CD4-positive, CD25-positive, alpha-beta regulatory T cell (primary cell): ENCODE measurements around the gene LRRC4B. TPM values are rescaled to one million over a fixed set of nuclear protein-coding genes. Genes with fewer than 3 reads are reported as not detected.
"Not testable (repeated sequence)": the region's sequence is repeated elsewhere in the genome, so short reads cannot be mapped to it uniquely, and the experiment has no call there.

Experiments used
- ATAC-seq, 2 donors: fragments of 150-1000 bp; cut with Tn5 transposase; one replicate each; pipeline ENCODE4 v1.10.0; 2021; ENCODE audit warnings: low read depth in 2 of 2, moderate number of reproducible peaks in 2 of 2, moderate library complexity in 1 of 2
- DNase-seq, 3 donors: peaks; one replicate each; pipeline versions ENCODE4 v3.0.0 to v3.0.0-alpha.2; 2012 to 2022; ENCODE audit warnings: mixed read lengths in 1 of 3
- H3K27ac ChIP-seq: one replicate; pipeline ENCODE4 v1.7.0; 2013; ENCODE audit warnings: mild to moderate bottlenecking, low read length; ENCODE audit not compliant: insufficient read depth, poor library complexity, severe bottlenecking
- H3K27me3 ChIP-seq: one replicate; pipeline ENCODE4 v1.7.0; 2013; ENCODE audit warnings: low read length; ENCODE audit not compliant: control insufficient read depth, insufficient read depth
- H3K36me3 ChIP-seq: one replicate; pipeline ENCODE4 v1.7.0; 2013; ENCODE audit warnings: mild to moderate bottlenecking, low read length, moderate library complexity; ENCODE audit not compliant: control insufficient read depth, insufficient read depth
- H3K4me1 ChIP-seq: 2 replicates; pipeline ENCODE4 v1.7.0; 2013; ENCODE audit warnings: mild to moderate bottlenecking, low read length; ENCODE audit not compliant: insufficient read depth, control insufficient read depth, poor library complexity, severe bottlenecking
- H3K4me3 ChIP-seq: one replicate; pipeline ENCODE4 v1.7.0; 2013; ENCODE audit warnings: low read depth, mild to moderate bottlenecking, low read length, moderate library complexity
- H3K9me3 ChIP-seq, 2 experiments: 1 replicate in 1 of 2; 2 replicates in 1 of 2; pipeline ENCODE4 v1.7.0; 2013; ENCODE audit warnings: low read length in 2 of 2, mild to moderate bottlenecking in 1 of 2, moderate library complexity in 1 of 2; ENCODE audit not compliant: control insufficient read depth in 2 of 2
- H3K27ac Mint-ChIP-seq, 3 donors: one replicate each; pipeline ENCODE4 v1.8.0; 2020 to 2022; ENCODE audit warnings: mild to moderate bottlenecking in 3 of 3, mixed read lengths in 3 of 3, moderate library complexity in 2 of 3
- H3K27me3 Mint-ChIP-seq: one replicate; pipeline ENCODE4 v1.8.0; 2022; ENCODE audit warnings: mild to moderate bottlenecking, mixed read lengths
- H3K36me3 Mint-ChIP-seq: one replicate; pipeline ENCODE4 v1.8.0; 2020; ENCODE audit warnings: mixed read lengths
- H3K4me1 Mint-ChIP-seq, 4 donors: one replicate each; pipeline ENCODE4 v1.8.0; 2020 to 2022; ENCODE audit warnings: mixed read lengths in 4 of 4, mild to moderate bottlenecking in 1 of 4
- H3K4me3 Mint-ChIP-seq, 4 donors: one replicate each; pipeline ENCODE4 v1.8.0; 2020 to 2022; ENCODE audit warnings: mild to moderate bottlenecking in 4 of 4, mixed read lengths in 4 of 4, moderate library complexity in 3 of 4
- H3K9me3 Mint-ChIP-seq, 7 donors: one replicate each; pipeline ENCODE4 v1.8.0; 2020 to 2022; ENCODE audit warnings: mixed read lengths in 7 of 7, mild to moderate bottlenecking in 3 of 7, moderate library complexity in 2 of 7
- polyA plus RNA-seq, 4 donors: library from polyadenylated mRNA; unstranded; fragments of 300-500 nt; fragmentation: Illumina TruSeq; gene quantifications; one replicate each; pipeline ENCODE4 v1.2.3, GENCODE V29; 2021
- total RNA-seq: library from RNA; stranded (reverse); gene quantifications from one replicate; pipeline ENCODE4 v1.2.3, GENCODE V29; 2022

Gene LRRC4B
- total and polyA plus RNA-seq, 5 donors from 2014 or later: not detected

DNA sequence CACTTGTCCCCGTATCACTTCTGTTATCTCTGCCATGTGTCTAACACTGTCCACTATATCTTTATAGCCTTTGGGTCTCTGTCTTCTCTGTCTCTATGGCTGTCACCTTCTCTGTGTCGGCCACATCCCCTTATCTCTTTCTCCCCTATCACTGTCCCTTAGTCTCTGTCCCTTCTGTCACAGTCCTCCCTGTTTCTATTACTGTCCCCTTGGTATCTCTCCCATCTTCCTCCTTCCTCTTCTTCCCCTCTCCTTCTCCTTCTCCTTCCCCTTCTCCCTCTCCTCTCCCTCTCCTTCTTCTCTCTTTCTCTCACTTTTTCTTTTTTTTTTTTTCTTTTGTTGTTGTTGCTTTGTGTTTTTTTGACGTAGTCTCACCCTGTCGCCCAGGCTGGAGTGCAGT, 34.7 kb upstream of the LRRC4B start:
- H3K9me3 Mint-ChIP-seq: peaks cover 0 to 10% (median 0%) of the 10 kb centered on the region in 7 donors
- H3K27me3 ChIP-seq: no peaks in the 10 kb centered on the region
- peaks cover 7% of the 10 kb centered on the region for H3K4me1 ChIP-seq
- H3K4me3 ChIP-seq: no peak overlapping the region
- DNase-seq: no peak
- no peak overlapping the region for H3K4me3 Mint-ChIP-seq
- H3K36me3 ChIP-seq: no peaks in the 10 kb centered on the region
- H3K4me1 Mint-ChIP-seq: peaks cover 0 to 12% (median under 1%) of the 10 kb centered on the region in 4 donors
- no peaks in the 10 kb centered on the region for H3K9me3 ChIP-seq
- ATAC-seq: no peak
- H3K27ac ChIP-seq: no peak overlapping the region
- H3K27me3 Mint-ChIP-seq: peaks cover 24% of the 10 kb centered on the region
- H3K36me3 Mint-ChIP-seq: no peaks in the 10 kb centered on the region
- H3K27ac Mint-ChIP-seq: no peak overlapping the region

DNA sequence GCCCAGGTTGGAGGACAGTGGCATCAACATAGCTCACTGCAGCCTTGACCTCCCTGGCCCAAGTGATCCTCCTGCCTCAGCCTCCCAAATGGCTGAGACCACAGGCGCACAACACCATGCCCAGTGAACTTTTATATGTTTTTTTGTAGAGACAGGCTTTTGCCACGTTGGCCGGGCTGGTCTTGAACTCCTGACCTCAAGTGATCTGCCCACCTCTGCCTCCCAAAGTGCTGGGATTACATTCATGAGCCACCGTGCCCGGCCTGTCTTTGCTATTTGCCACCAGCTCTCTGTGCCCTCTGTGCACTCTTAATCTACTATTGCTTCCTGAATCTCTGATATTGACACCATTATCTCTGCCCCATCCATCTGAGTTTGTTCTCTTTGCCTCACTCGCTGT, 34.3 kb upstream of the LRRC4B start:
- Histone ChIP-seq H3K4me3 (no peak overlapping the region), H3K36me3 (no peaks in the 10 kb centered on the region), H3K27ac (no peak overlapping the region), H3K4me1 (peaks cover 3% of the 10 kb centered on the region), H3K27me3 (no peaks in the 10 kb centered on the region), H3K9me3 (no peaks in the 10 kb centered on the region)
- Mint-ChIP-seq H3K36me3 (no peaks in the 10 kb centered on the region), H3K27me3 (peaks cover 23% of the 10 kb centered on the region), H3K27ac (no peak overlapping the region), H3K4me1 (peaks cover 0 to 8% (median 0%) of the 10 kb centered on the region in 4 donors), H3K4me3 (no peak overlapping the region), H3K9me3 (peaks cover 0 to 8% (median 0%) of the 10 kb centered on the region in 7 donors)
- ATAC-seq (no peak), DNase-seq (no peak)

DNA sequence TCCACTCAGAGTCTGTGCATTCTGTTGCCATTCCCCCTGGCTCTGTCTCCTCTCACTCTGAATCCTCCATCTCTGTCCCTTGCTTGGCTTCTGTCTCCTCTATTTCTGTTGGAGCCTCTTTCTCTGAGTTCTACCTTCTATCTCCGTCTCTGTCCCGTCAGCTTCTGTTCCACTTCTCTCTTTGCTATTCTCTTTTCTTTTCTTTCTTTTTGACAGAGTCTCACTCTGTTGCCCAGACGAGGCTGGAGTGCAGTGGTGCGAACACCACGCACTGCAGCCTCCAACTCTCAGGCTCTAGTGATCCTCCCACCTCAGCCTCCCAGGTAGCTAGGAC, 33.8 kb upstream of the LRRC4B start:
- no peaks in the 10 kb centered on the region for H3K4me1 ChIP-seq
- DNase-seq (no peak), ATAC-seq (no peak)
- Mint-ChIP-seq H3K36me3 (no peaks in the 10 kb centered on the region), H3K27ac (no peak overlapping the region), H3K9me3 (peaks cover 0 to 4% (median 0%) of the 10 kb centered on the region in 7 donors), H3K27me3 (peaks cover 21% of the 10 kb centered on the region), H3K4me3 (no peak overlapping the region), H3K4me1 (peaks cover 0 to 5% (median 0%) of the 10 kb centered on the region in 4 donors)
- no peak overlapping the region for H3K27ac ChIP-seq
- no peaks in the 10 kb centered on the region for H3K36me3 ChIP-seq
- H3K4me3 ChIP-seq: no peak overlapping the region
- H3K9me3 ChIP-seq: no peaks in the 10 kb centered on the region
- no peaks in the 10 kb centered on the region for H3K27me3 ChIP-seq

DNA sequence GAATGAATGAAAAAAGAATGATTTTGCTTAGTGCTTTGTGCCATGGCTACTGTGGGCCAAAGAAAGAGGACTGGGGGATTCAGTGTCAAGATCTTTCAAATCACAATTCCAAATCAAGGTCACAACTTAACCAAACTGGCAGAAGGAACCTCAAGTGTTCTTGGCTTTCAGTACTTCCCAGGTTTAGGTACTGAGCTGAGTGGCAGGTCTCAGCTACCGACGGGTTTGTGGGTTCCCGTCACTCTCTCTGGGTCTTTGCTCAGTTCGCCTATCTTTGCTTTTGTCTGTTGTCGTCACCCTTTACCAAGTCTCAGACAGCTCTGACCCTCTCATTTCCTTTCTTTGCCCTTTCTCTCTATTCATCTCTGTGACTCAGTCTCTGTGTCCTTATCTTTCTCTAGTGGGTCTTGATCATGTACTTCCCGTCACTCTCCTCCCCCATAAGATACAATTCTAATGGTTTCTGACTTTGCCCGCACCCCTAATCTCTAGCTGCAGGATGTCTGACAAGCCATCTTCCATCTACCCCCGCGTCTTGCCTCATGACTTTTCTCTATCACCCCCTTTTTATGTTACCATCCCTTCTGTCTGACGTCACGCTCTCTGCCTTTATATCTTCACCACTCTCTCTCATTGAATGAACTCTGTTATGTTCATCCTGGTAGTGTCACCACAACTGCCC, 33.3 kb upstream of the LRRC4B start:
- Histone ChIP-seq H3K27me3 (no peaks in the 10 kb centered on the region), H3K27ac (no peak overlapping the region), H3K9me3 (no peaks in the 10 kb centered on the region), H3K4me3 (no peak overlapping the region), H3K4me1 (no peaks in the 10 kb centered on the region), H3K36me3 (no peaks in the 10 kb centered on the region)
- Mint-ChIP-seq H3K4me1 (peaks cover 0 to 4% (median 0%) of the 10 kb centered on the region in 4 donors), H3K9me3 (peaks cover 0 to 4% (median 0%) of the 10 kb centered on the region in 7 donors), H3K36me3 (no peaks in the 10 kb centered on the region), H3K27me3 (peaks cover 16% of the 10 kb centered on the region), H3K4me3 (no peak overlapping the region), H3K27ac (no peak overlapping the region)
- ATAC-seq: no peak
- DNase-seq: peak in 1 of 3 donors; percentile 1

DNA sequence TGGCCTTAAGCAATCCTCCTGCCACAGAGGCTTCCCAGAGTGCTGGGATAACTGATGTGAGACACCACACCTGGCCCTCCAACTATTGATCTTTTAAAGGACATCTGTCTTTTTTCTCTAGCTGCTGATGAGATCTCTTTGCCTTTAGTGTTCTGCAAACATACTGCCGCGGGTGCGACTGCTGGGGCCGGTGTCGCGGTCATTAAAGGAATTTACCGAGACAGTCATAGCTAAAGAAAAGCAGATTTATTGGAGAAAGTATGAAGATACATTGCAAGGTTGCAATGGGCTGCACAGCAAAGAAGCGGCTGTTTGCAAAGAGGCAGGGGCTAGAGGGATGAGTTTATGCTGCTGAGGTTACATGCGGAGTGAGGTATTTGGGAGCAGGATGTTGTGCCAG, 31.2 kb upstream of the LRRC4B start:
- no peak overlapping the region for H3K4me3 Mint-ChIP-seq
- DNase-seq: no peak
- H3K36me3 Mint-ChIP-seq: no peaks in the 10 kb centered on the region
- Histone ChIP-seq H3K36me3 (no peaks in the 10 kb centered on the region), H3K27ac (no peak overlapping the region), H3K27me3 (no peaks in the 10 kb centered on the region), H3K4me3 (no peak overlapping the region), H3K9me3 (no peaks in the 10 kb centered on the region), H3K4me1 (no peaks in the 10 kb centered on the region)
- no peak for ATAC-seq
- H3K27me3 Mint-ChIP-seq: peaks cover 8% of the 10 kb centered on the region
- H3K27ac Mint-ChIP-seq: no peak overlapping the region
- peaks cover 0 to 2% (median 0%) of the 10 kb centered on the region in 4 donors for H3K4me1 Mint-ChIP-seq
- peaks cover 0 to 4% (median 0%) of the 10 kb centered on the region in 7 donors for H3K9me3 Mint-ChIP-seq

DNA sequence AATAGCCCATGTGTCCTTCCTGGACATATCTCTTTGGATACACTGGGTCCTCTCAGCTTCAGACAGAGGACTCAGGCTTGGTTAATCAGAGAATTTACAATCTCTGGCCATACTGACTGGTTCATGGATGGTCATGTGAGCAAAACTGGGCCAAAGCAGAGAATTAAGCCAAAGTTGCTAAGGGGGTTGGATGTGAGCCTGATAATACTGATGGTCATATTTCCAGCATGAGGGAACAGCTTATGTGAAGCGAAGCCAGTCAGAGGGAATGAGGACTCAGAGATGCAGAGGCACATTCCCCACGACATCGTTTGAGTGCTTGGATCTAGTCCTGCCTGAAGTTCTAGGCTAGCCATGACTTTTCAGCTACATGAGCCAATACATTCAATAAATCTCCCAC, 22.0 kb upstream of the LRRC4B start:
- no peak for ATAC-seq
- Mint-ChIP-seq H3K27me3 (peaks cover 5% of the 10 kb centered on the region), H3K4me1 (no peaks in the 10 kb centered on the region), H3K9me3 (peaks cover 0 to 2% (median 0%) of the 10 kb centered on the region in 7 donors), H3K4me3 (no peak overlapping the region), H3K27ac (no peak overlapping the region), H3K36me3 (no peaks in the 10 kb centered on the region)
- no peaks in the 10 kb centered on the region for H3K36me3 ChIP-seq
- no peaks in the 10 kb centered on the region for H3K4me1 ChIP-seq
- no peak overlapping the region for H3K27ac ChIP-seq
- H3K27me3 ChIP-seq: no peaks in the 10 kb centered on the region
- no peak for DNase-seq
- no peak overlapping the region for H3K4me3 ChIP-seq
- H3K9me3 ChIP-seq: no peaks in the 10 kb centered on the region

DNA sequence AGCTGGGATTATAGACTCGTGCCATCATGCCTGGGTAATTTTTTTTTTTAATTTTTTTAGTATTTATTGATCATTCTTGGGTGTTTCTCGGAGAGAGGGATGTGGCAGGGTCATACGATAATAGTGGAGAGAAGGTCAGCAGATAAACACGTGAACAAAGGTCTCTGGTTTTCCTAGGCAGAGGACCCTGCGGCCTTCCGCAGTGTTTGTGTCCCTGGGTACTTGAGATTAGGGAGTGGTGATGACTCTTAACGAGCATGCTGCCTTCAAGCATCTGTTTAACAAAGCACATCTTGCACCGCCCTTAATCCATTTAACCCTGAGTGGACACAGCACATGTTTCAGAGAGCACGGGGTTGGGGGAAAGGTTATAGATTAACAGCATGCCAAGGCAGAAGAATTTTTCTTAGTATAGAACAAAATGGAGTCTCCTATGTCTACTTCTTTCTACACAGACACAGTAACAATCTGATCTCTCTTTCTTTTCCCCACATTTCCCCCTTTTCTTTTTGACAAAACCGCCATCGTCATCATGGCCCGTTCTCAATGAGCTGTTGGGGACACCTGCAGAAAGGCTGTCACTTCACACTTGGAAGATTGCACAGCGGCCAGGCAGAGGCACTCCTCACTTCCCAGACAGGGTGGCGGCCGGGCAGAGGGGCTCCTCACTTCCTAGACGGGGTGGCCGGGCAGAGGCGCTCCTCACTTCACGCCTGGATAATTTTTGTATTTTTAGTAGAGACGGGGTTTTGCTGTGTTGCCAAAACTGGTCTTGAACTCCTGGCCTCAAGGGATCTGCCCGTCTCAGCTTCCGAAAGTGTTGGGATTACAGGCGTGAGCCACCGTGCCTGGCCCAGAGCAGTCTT, 13.8 kb upstream of the LRRC4B start:
- H3K27me3 Mint-ChIP-seq, ATAC-seq: not testable (repeated sequence)
- H3K4me3 Mint-ChIP-seq: peak overlapping the region in 1 of 4 donors; percentile 52

More for the DNA sequence above, 13.8 kb upstream of the LRRC4B start:
- not testable (repeated sequence) for H3K36me3 ChIP-seq, DNase-seq, H3K4me1 ChIP-seq, H3K36me3 Mint-ChIP-seq, H3K4me1 Mint-ChIP-seq, H3K27me3 ChIP-seq, H3K27ac Mint-ChIP-seq, H3K9me3 Mint-ChIP-seq, H3K9me3 ChIP-seq, H3K4me3 ChIP-seq, H3K27ac ChIP-seq
